IPS DF 4.7 (cell line): Measurements from ENCODE around the gene CCL24.
"Not testable (repeated sequence)": the region's sequence is repeated elsewhere in the genome, so short reads cannot be mapped to it uniquely, and the experiment has no call there.

Source experiments
- DNase-seq: peaks from one replicate; pipeline ENCODE4 v3.0.0-alpha.2; 2013; ENCODE audit warnings: low spot score; ENCODE audit errors: extremely low read depth

The CCL24 gene

GRCh38 chr7:75783058-75783457 is 30.5 kb downstream of the CCL24 start:
- not testable (repeated sequence) for DNase-seq

- DNase-seq = not testable (repeated sequence)
These were observed 32.8 kb downstream of the CCL24 start for GRCh38 chr7:75780647-75781273.

DNA sequence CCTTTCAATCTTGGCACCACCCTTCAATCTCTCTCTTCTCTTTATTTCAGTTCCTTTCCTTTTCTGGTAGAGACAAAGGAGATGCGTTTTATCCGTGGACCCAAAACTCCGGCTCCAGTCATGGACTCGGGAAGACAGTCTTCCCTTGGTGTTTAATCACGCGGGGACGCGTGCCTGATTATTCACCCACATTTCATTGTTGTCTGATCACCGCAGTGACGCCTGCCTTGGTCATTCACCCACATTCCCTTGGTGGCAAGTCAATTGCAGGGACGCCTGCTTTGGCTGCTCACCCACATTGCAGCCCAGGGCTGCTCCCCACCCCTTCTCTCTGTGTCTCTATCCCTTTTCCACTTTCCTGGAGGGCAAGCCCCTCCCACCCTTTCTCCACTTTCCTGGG is 34.1 kb downstream of the CCL24 start:
- DNase-seq = not testable (repeated sequence)

DNA sequence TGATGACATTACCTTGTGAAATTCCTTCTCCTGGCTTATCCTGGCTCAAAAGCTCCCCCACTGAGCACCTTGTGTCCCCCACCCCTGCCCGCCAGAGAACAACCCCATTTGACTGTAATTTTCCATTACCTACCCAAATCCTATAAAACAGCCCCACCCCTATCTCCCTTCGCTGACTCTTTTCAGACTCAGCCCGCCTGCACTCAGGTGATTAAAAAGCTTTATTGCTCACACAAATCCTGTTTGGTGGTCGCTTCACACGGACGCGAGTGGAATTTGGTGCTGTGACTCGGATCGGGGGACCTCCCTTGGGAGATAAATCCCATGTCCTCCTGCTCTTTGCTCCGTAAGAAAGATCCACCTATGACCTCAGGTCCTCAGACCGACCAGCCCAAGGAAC is 34.6 kb downstream of the CCL24 start:
- not testable (repeated sequence) for DNase-seq

- no peak for DNase-seq
These were observed 37.2 kb downstream of the CCL24 start for GRCh38 chr7:75776295-75776971.

- not testable (repeated sequence) for DNase-seq
These were observed 39.6 kb downstream of the CCL24 start for GRCh38 chr7:75773958-75774357.

DNA sequence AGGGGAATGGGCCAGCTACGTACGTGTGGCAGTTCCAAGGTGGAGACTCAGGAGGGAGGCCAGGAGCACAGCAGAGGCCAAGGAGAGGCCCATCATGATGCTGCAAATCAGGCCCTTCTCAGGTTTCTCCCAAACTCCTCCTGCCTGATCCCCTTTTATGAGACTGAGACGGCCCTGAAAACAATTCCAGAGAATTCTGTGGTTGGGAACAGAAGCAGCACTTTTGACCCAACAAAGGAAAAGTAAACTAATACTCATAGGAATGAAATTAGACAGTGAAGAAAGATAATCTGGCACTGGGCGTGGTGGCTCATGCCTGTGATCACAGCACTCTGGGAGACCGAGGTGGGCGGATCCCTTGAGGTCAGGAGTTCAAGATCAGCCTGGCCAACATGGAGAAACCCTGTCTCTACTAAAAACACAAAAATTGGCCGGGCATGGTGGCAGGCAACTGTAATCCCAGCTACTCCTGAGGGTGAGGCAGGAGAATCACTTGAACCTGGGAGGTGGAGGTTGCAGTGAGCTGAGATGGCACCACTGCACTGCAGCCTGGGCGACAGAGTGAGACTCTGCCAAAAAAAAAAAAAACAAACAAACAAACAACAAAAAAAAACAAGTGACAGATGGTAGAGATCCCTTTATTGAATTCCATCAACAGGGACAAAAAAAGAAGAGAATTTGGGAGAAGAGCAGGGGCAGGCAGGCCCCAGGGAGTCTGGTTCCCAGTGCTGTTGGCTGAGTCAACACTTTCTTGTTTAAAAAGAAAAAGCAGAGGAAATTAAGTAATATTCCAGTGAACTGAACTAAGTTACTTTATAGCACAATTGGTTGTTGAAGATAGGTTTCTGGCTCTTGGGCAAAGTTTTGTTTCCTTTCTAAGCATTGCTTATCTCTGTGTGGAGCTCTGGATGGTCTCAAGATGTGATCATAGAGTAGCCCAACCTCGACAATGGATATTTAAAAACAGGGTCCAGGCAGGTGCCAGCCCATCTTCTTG is 41.2 kb downstream of the CCL24 start, which contains the start of gene CCL26:
CCL26 (minus strand) TSS at position 131 of the 997 bp plus-strand sequence; CDS start at position 96, 35 bp downstream.
- DNase-seq = no peak

DNA sequence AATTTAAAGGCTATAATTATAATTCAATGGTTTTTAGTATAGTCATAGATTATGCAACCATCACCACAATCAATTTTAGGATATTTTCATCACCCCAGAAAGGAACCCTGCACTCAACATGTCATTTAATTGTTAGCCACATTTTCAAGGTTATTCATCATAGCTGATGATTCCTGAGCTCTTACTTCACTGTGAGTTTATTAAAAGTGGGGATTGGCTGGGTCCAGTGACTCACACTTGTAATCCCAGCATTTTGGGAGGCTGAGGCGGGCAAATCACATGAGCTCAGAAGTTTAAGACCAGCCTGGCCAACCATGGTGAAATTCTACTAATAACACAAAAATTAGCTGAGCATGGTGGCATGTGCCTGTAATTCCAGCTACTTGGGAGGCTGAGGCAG is 42.4 kb downstream of the CCL24 start:
- DNase-seq = no peak

- no peak for DNase-seq
These were observed 51.2 kb downstream of the CCL24 start for GRCh38 chr7:75762350-75762917.

DNA sequence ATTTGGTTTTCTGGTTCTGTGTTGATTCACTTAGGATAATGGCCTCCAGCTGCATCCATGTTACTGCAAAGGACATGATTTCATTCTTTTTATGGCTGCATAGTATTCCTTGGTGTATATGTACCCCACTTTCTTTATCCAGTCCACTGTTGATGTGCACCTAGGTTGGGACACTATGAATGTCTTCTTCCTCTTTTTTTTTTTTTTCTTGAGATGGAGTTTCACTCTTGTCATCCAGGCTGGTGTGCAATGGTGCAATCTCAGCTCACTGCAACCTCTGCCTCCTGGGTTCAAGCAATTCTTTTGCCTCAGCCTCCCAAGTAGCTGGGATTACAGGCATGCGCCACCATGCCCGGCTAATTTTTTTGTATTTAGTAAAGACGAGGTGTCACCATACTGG is 51.8 kb downstream of the CCL24 start:
- DNase-seq = not testable (repeated sequence)
